ENCODE results near the gene PLXDC2.

DNA sequence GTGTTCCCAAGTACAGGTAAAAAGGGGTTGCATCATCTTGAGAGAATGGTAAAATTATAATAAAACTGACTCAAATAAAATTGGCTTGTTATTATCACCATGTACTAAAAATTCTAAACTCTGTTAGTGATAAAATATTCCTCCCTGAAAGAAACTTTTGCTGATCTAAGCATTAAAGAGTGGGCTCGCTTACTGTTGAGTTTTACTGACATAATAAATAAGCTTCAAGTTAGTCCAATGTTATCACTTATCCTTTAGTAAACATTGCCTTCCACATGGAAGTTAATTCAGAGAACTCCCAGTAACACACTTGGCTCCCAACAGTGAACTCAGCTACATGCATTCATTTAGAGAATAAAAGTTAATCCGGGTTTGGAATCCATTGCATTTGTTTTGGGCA, 456.4 kb downstream of the PLXDC2 start:
- TF ChIP-seq POLR2A (IDR thresholded peaks at IDR 0.05) (no peak), CTCF (IDR thresholded peaks at IDR 0.05) (no peak), POLR2AphosphoS5 (IDR thresholded peaks at IDR 0.05) (no peak), EP300 (IDR thresholded peaks at IDR 0.05) (no peak)
